IMR-90 (cell line): ENCODE data around the gene OMD. TPM values are rescaled to one million over a fixed set of nuclear protein-coding genes. Genes with fewer than 3 reads are reported as not detected.

Experiments used
- ATAC-seq: fragments of 200-7000 bp; cut with Tn5 transposase; 2 replicates; pipeline ENCODE4 v1.9.1; 2020; ENCODE audit warnings: low read depth, mild to moderate bottlenecking, moderate library complexity
- BruUV-seq: library from RNA; stranded (reverse); fragments of 400-500 nt; replicated peaks from 2 replicates; lab custom pipeline; 2021; lab: Mats Ljungman, UMichigan
- CTCF ChIA-PET: fragments of 300-600 bp; formaldehyde crosslinking; extraction: SDS; loops from one replicate; lab custom pipeline; 2021; ENCODE audit warnings: antibody characterized with exemption; lab: Yijun Ruan, JAX
- POLR2A ChIA-PET: fragments of 300-600 bp; sonication (Branson Sonifier 250); formaldehyde crosslinking; loops from one replicate; lab custom pipeline; 2022; ENCODE audit warnings: antibody characterized with exemption; ENCODE audit not compliant: unreplicated experiment; lab: Charles Lee
- DNase-seq: peaks from one replicate; pipeline ENCODE4 v3.0.0; 2013
- H2AFZ ChIP-seq: replicated peaks from 2 replicates; pipeline ENCODE3; 2013; ENCODE audit warnings: low read length, mild to moderate bottlenecking; ENCODE audit not compliant: poor library complexity
- H2AK5ac ChIP-seq: 2 replicates; pipeline ENCODE4 v1.6.1; 2013; ENCODE audit warnings: low read depth, low read length, inconsistent platforms
- H2AK9ac ChIP-seq: replicated peaks from 2 replicates; pipeline ENCODE3; 2013; ENCODE audit warnings: mild to moderate bottlenecking, low read depth, low read length, moderate library complexity; ENCODE audit not compliant: poor library complexity
- H2BK120ac ChIP-seq: 2 replicates; pipeline ENCODE4 v1.6.1; 2013; ENCODE audit warnings: low read depth, low read length, inconsistent platforms
- H2BK15ac ChIP-seq: 3 replicates; pipeline ENCODE4 v1.6.1; 2013; ENCODE audit warnings: low read depth, low read length, inconsistent platforms
- H2BK20ac ChIP-seq: 2 replicates; pipeline ENCODE4 v1.6.1; 2013; ENCODE audit warnings: low read depth, mild to moderate bottlenecking, inconsistent platforms, low read length, moderate library complexity
- H2BK5ac ChIP-seq: 2 replicates; pipeline ENCODE4 v1.6.1; 2013; ENCODE audit warnings: mild to moderate bottlenecking, low read depth, low read length, inconsistent platforms; ENCODE audit not compliant: poor library complexity, severe bottlenecking
- H3K14ac ChIP-seq: replicated peaks from 2 replicates; pipeline ENCODE4 v1.6.1; 2013; ENCODE audit warnings: low read depth, low read length, inconsistent platforms
- H3K18ac ChIP-seq: 2 replicates; pipeline ENCODE4 v1.6.1; 2013; ENCODE audit warnings: low read depth, low read length, control low read depth
- H3K23ac ChIP-seq: 2 replicates; pipeline ENCODE4 v1.6.1; 2013; ENCODE audit warnings: low read depth, low read length, inconsistent platforms
- H3K27ac ChIP-seq: 2 replicates; pipeline ENCODE4 v1.5.1; 2013; ENCODE audit warnings: mild to moderate bottlenecking, control low read depth, low read length; ENCODE audit not compliant: insufficient read depth
- H3K27me3 ChIP-seq: 2 replicates; pipeline ENCODE4 v1.6.1; 2013; ENCODE audit warnings: low read length; ENCODE audit not compliant: control insufficient read depth, insufficient read depth
- H3K36me3 ChIP-seq: 2 replicates; pipeline ENCODE4 v1.6.1; 2013; ENCODE audit warnings: low read length, mixed read lengths; ENCODE audit not compliant: control insufficient read depth, insufficient read depth
- H3K4ac ChIP-seq: 2 replicates; pipeline ENCODE4 v1.6.1; 2013; ENCODE audit warnings: low read depth, low read length, inconsistent platforms
- H3K4me1 ChIP-seq: 2 replicates; pipeline ENCODE4 v1.6.1; 2013; ENCODE audit warnings: low read length, mixed read lengths; ENCODE audit not compliant: control insufficient read depth, insufficient read depth
- H3K4me2 ChIP-seq: 2 replicates; pipeline ENCODE4 v1.6.1; 2013; ENCODE audit warnings: low read depth, mild to moderate bottlenecking, control low read depth, low read length, moderate library complexity
- H3K4me3 ChIP-seq: 2 replicates; pipeline ENCODE4 v1.5.1; 2013; ENCODE audit warnings: low read depth, mild to moderate bottlenecking, control low read depth, low read length, moderate library complexity; ENCODE audit not compliant: insufficient read depth
- H3K56ac ChIP-seq: 2 replicates; pipeline ENCODE4 v1.6.1; 2013; ENCODE audit warnings: low read length, inconsistent platforms; ENCODE audit not compliant: insufficient read depth; ENCODE audit errors: extremely low read depth
- H3K79me1 ChIP-seq, 2 experiments: 2 replicates each; pipeline ENCODE4 v1.6.1; 2013; ENCODE audit warnings: low read length in 2 of 2, inconsistent platforms in 1 of 2, low read depth in 1 of 2
- H3K9ac ChIP-seq: 2 replicates; pipeline ENCODE4 v1.6.1; 2013; ENCODE audit warnings: low read depth, low read length, control low read depth
- H3K9me1 ChIP-seq: 2 replicates; pipeline ENCODE4 v1.6.1; 2013; ENCODE audit warnings: low read length, inconsistent platforms; ENCODE audit not compliant: insufficient read depth
- H3K9me3 ChIP-seq: 2 replicates; pipeline ENCODE4 v1.6.1; 2013; ENCODE audit warnings: low read length; ENCODE audit not compliant: control insufficient read depth, insufficient read depth
- H4K20me1 ChIP-seq: 2 replicates; pipeline ENCODE4 v1.6.1; 2013; ENCODE audit warnings: low read length, inconsistent platforms; ENCODE audit not compliant: insufficient read depth
- H4K5ac ChIP-seq: 2 replicates; pipeline ENCODE4 v1.6.1; 2013; ENCODE audit warnings: mild to moderate bottlenecking, low read depth, low read length, control low read depth
- H4K8ac ChIP-seq, 2 experiments: 2 replicates each; pipeline ENCODE4 v1.6.1; 2013; ENCODE audit warnings: low read depth in 2 of 2, low read length in 2 of 2, control low read depth in 1 of 2, inconsistent platforms in 1 of 2
- H4K91ac ChIP-seq: 2 replicates; pipeline ENCODE4 v1.6.1; 2013; ENCODE audit warnings: low read depth, low read length, inconsistent platforms; ENCODE audit not compliant: insufficient read depth
- BHLHE40 ChIP-seq: fragments of 150-350 bp; IDR thresholded peaks from 2 replicates; pipeline ENCODE4 v1.6.1; 2016; ENCODE audit warnings: mild to moderate bottlenecking, low read depth, low read length
- CEBPB ChIP-seq: IDR thresholded peaks from 2 replicates; pipeline ENCODE4 v1.6.1; 2012; ENCODE audit warnings: low read depth, low read length, improper control_type of control experiment
- CHD1 ChIP-seq: IDR thresholded peaks from 2 replicates; pipeline ENCODE4 v1.6.1; 2012; ENCODE audit warnings: low read depth, low read length, improper control_type of control experiment
- FOS ChIP-seq: fragments of 150-350 bp; IDR thresholded peaks from 2 replicates; pipeline ENCODE4 v1.6.1; 2016; ENCODE audit warnings: low read depth, low read length
- MAFK ChIP-seq: IDR thresholded peaks from 2 replicates; pipeline ENCODE4 v1.6.1; 2012; ENCODE audit warnings: low read depth, low read length, improper control_type of control experiment
- MAZ ChIP-seq: IDR thresholded peaks from 2 replicates; pipeline ENCODE4 v1.6.1; 2012; ENCODE audit warnings: low read depth, mild to moderate bottlenecking, low read length, improper control_type of control experiment, moderate library complexity, borderline replicate concordance
- MXI1 ChIP-seq: IDR thresholded peaks from 2 replicates; pipeline ENCODE4 v1.6.1; 2012; ENCODE audit warnings: low read depth, mild to moderate bottlenecking, low read length, moderate library complexity, borderline replicate concordance
- NFE2L2 ChIP-seq: fragments of 150-350 bp; IDR thresholded peaks from 2 replicates; pipeline ENCODE4 v1.6.1; 2016; ENCODE audit warnings: low read depth, mild to moderate bottlenecking, low read length
- POLR2A ChIP-seq: IDR thresholded peaks from 2 replicates; pipeline ENCODE4 v1.6.1; 2012; ENCODE audit warnings: mild to moderate bottlenecking, low read depth, low read length
- RAD21 ChIP-seq: IDR thresholded peaks from 2 replicates; pipeline ENCODE4 v1.6.1; 2012; ENCODE audit warnings: low read length, improper control_type of control experiment
- RCOR1 ChIP-seq: IDR thresholded peaks from 2 replicates; pipeline ENCODE4 v1.6.1; 2012; ENCODE audit warnings: mild to moderate bottlenecking, low read length, improper control_type of control experiment; ENCODE audit not compliant: insufficient replicate concordance
- RFX5 ChIP-seq: IDR thresholded peaks from 2 replicates; pipeline ENCODE4 v1.8.0; 2012; ENCODE audit warnings: low read depth, mild to moderate bottlenecking, low read length, moderate library complexity
- SMC3 ChIP-seq: fragments of 150-350 bp; IDR thresholded peaks from 2 replicates; pipeline ENCODE4 v1.6.1; 2016; ENCODE audit warnings: low read depth, mild to moderate bottlenecking, antibody characterized with exemption, low read length, moderate library complexity
- USF2 ChIP-seq: fragments of 150-350 bp; IDR thresholded peaks from 2 replicates; pipeline ENCODE4 v1.6.1; 2017; ENCODE audit warnings: mild to moderate bottlenecking, antibody characterized with exemption, low read length, low read depth
- WGBS, 2 experiments: methylation state at CpG; one replicate each; pipeline versions ENCODE4 v1.1.5 to v1.1.7; 2013; ENCODE audit warnings: missing lambda C conversion rate in 2 of 2; ENCODE audit not compliant: insufficient read length in 1 of 2; ENCODE audit errors: extremely low coverage in 2 of 2; 5-methylcytosine and 5-hydroxymethylcytosine counted together
- dilution Hi-C: fragments of 300-500 bp; cut with HindIII; formaldehyde crosslinking; loops from one replicate; pipeline ENCODE4 v1.14.3; 2018; ENCODE audit warnings: low sequenced_read_pairs; ENCODE audit not compliant: unreplicated experiment
- in situ Hi-C: fragments of 300-500 bp; cut with MboI; formaldehyde crosslinking; loops from 3 replicates; pipeline ENCODE4 v1.14.3; 2019; ENCODE audit warnings: low sequenced_read_pairs, inconsistent platforms, mixed read lengths
- intact Hi-C: fragments of 100-400 bp; cut with micrococcal nuclease; formaldehyde crosslinking; loops from 2 replicates; pipeline ENCODE4 v1.10.0; 2022
- polyA plus RNA-seq, 3 experiments: library from polyadenylated mRNA; depleted of rRNA; stranded (reverse); fragments of >200 nt; gene quantifications; 2 replicates each; pipeline ENCODE4 v1.2.3, GENCODE V29; 2012; ENCODE audit warnings: low replicate concordance in 1 of 3
- total RNA-seq: library from RNA; depleted of rRNA; stranded (reverse); fragments of >200 nt; gene quantifications from 2 replicates; pipeline ENCODE4 v1.2.3, GENCODE V29; 2012
- TF ChIP-seq, protein P1 (sequence below): fragments of 150-350 bp; IDR thresholded peaks from 2 replicates; pipeline ENCODE4 v1.6.1; 2016; ENCODE audit warnings: low read depth, mild to moderate bottlenecking, low read length, moderate library complexity, borderline replicate concordance
- TF ChIP-seq, protein P2 (sequence below): conservative IDR thresholded peaks from 2 replicates; pipeline ENCODE4 v1.5.1; 2012; ENCODE audit warnings: mild to moderate bottlenecking, low read depth, low read length, improper control_type of control experiment

The OMD gene
- total and polyA plus RNA-seq, 2 of the 4 experiments (the other 2 are of a cell fraction), result not detected

DNA sequence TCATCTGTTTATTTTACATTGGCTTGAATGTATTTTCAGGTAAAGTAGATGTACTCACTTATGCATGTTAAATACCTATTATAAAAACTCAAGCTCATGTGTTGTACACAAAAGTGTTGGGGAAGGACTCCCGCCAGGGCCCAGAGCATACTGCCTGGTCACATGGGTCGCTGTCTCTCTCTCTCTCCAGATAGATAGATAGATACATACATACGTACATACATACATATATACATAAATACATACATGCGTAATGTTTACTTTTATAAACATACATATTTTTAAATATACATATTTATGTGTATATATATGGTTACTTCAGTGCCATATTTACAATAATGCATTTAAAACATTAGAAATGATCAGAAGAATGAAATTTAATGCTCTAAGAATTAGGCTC is 33.3 kb upstream of the OMD start:
- BruUV-seq, result no TSS peak
- Histone ChIP-seq H3K23ac (no peak overlapping the region), H3K4me1 (no peaks in the 10 kb centered on the region), H2AK5ac (no peak overlapping the region), H3K56ac (no peak overlapping the region), H2BK5ac (no peak overlapping the region), H3K4me3 (no peak overlapping the region), H2BK15ac (no peak overlapping the region), H3K9me1 (peaks cover 6% of the 10 kb centered on the region; the same call in 1 of the 2 replicates), H2BK120ac (no peak overlapping the region), H3K9me3 (no peaks in the 10 kb centered on the region), H3K79me1 (no peaks in the 10 kb centered on the region), H3K4me2 (no peak overlapping the region), H2AK9ac (no peak overlapping the region), H3K27me3 (no peaks in the 10 kb centered on the region), H3K36me3 (no peaks in the 10 kb centered on the region), H4K20me1 (no peaks in the 10 kb centered on the region), H3K18ac (no peak overlapping the region), H2BK20ac (no peak overlapping the region), H3K4ac (no peak overlapping the region), H4K5ac (no peak overlapping the region), H2AFZ (no peak overlapping the region), H4K8ac (no peak overlapping the region), H4K91ac (no peak overlapping the region), H3K14ac (no peak overlapping the region), H3K27ac (no peak overlapping the region), H3K9ac (no peak overlapping the region)
- POLR2A ChIA-PET, result no interaction called here
- CTCF ChIA-PET, result no interaction called here
- intact Hi-C loops (no loop called here), dilution Hi-C loops (no loop called here), in situ Hi-C loops (no loop called here)
- ATAC-seq (no peak), DNase-seq (no peak)
- WGBS, 2 experiments, result no CpG with 5 or more reads among the region's 4 CpGs
- TF ChIP-seq SMC3, result no peak
- TF ChIP-seq USF2, result no peak
- no peak for TF ChIP-seq MAFK
- TF ChIP-seq BHLHE40, result no peak
- no peak for TF ChIP-seq POLR2A
- no peak for TF ChIP-seq MAZ
- TF ChIP-seq RAD21, result no peak
- no peak for TF ChIP-seq MXI1
- no peak for TF ChIP-seq RFX5
- no peak for TF ChIP-seq CHD1
- TF ChIP-seq, protein P1, sequence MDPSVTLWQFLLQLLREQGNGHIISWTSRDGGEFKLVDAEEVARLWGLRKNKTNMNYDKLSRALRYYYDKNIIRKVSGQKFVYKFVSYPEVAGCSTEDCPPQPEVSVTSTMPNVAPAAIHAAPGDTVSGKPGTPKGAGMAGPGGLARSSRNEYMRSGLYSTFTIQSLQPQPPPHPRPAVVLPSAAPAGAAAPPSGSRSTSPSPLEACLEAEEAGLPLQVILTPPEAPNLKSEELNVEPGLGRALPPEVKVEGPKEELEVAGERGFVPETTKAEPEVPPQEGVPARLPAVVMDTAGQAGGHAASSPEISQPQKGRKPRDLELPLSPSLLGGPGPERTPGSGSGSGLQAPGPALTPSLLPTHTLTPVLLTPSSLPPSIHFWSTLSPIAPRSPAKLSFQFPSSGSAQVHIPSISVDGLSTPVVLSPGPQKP, result no peak
- TF ChIP-seq, protein P2, sequence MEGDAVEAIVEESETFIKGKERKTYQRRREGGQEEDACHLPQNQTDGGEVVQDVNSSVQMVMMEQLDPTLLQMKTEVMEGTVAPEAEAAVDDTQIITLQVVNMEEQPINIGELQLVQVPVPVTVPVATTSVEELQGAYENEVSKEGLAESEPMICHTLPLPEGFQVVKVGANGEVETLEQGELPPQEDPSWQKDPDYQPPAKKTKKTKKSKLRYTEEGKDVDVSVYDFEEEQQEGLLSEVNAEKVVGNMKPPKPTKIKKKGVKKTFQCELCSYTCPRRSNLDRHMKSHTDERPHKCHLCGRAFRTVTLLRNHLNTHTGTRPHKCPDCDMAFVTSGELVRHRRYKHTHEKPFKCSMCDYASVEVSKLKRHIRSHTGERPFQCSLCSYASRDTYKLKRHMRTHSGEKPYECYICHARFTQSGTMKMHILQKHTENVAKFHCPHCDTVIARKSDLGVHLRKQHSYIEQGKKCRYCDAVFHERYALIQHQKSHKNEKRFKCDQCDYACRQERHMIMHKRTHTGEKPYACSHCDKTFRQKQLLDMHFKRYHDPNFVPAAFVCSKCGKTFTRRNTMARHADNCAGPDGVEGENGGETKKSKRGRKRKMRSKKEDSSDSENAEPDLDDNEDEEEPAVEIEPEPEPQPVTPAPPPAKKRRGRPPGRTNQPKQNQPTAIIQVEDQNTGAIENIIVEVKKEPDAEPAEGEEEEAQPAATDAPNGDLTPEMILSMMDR, result no peak
- no peak for TF ChIP-seq RCOR1
- no peak for TF ChIP-seq FOS
- no peak for TF ChIP-seq CEBPB
- TF ChIP-seq NFE2L2, result no peak
